ENCODE data around the gene RAE1. TPM values are rescaled to one million over a fixed set of nuclear protein-coding genes. Genes with fewer than 3 reads are reported as not detected.

The RAE1 gene
- total RNA-seq, 1 experiment from 2014 or later: 46.3 TPM

GRCh38 chr20:57398231-57398821, 47.3 kb downstream of the RAE1 start:
- no peak overlapping the region for H3K9ac ChIP-seq (ENCODE audit: low read length)
- CTCF ChIA-PET: no interaction called here
- TF ChIP-seq CTCF (IDR thresholded peaks at IDR 0.05 in 2 of 3, conservative IDR thresholded peaks at IDR 0.05 in 1 of 3; ENCODE audit: borderline replicate concordance in 1 of 3, insufficient read depth in 1 of 3, low read depth in 2 of 3, low read length in 2 of 3) (no peak), ZBTB33 (IDR thresholded peaks at IDR 0.05; ENCODE audit: extremely low read depth, insufficient replicate concordance, low read length) (no peak)
- no peaks in the 10 kb centered on the region for H3K4me1 ChIP-seq (ENCODE audit: control insufficient read depth in 1 of 2, insufficient read depth in 2 of 2, low read length in 2 of 2)
- H2AFZ ChIP-seq (ENCODE audit: low read depth, low read length, poor library complexity, severe bottlenecking): no peak overlapping the region
- no peaks in the 10 kb centered on the region for H4K20me1 ChIP-seq (ENCODE audit: insufficient read depth)
- peaks cover 11 to 34% of the 10 kb centered on the region in 2 experiments; a peak in 3 of 4 replicates for H3K36me3 ChIP-seq (ENCODE audit: control insufficient read depth in 1 of 2, insufficient read depth in 2 of 2, low read length in 2 of 2)
- no TSS peak for BruUV-seq (replicated peaks)
- DNase-seq (ENCODE audit: low read depth, low spot score) (no peak), ATAC-seq (no peak)
- no peaks in the 10 kb centered on the region for H3K27me3 ChIP-seq (ENCODE audit: insufficient read depth, low read length)
- H3K4me3 ChIP-seq (replicated peaks in 1 of 2; ENCODE audit: low read depth in 1 of 2, low read length in 2 of 2): no peak overlapping the region
- H3K79me2 ChIP-seq (ENCODE audit: insufficient read depth, low read length): peaks cover 68% of the 10 kb centered on the region; the same call in 1 of the 2 replicates
- RAD21 ChIA-PET (ENCODE audit: low non-redundant PET in 1 of 2, low total read pairs in 2 of 2, uncharacterized antibody in 2 of 2, unreplicated experiment in 2 of 2): no interaction called here
- POLR2A ChIA-PET: no interaction called here
- intact Hi-C loops (cut with micrococcal nuclease): no loop called here
- H3K4me2 ChIP-seq (ENCODE audit: low read length): no peak overlapping the region
- no peak overlapping the region for H3K27ac ChIP-seq (ENCODE audit: low read depth, low read length)
- H3K9me2 ChIP-seq (ENCODE audit: insufficient read depth): no peaks in the 10 kb centered on the region
- H3K9me3 ChIP-seq (ENCODE audit: control insufficient read depth in 1 of 2, insufficient read depth in 1 of 2, low read depth in 1 of 2, low read length in 2 of 2): no peaks in the 10 kb centered on the region

Measured in HCT116 (cell line).